SKM-1 (cell line): Measurements from ENCODE around the gene ADISSP.

Experiments used
- DNase-seq: peaks from one replicate; lab custom pipeline; 2025; ENCODE audit not compliant: unreplicated experiment; lab: John Stamatoyannopoulos, UW

ADISSP gene

GRCh38 chr20:3720068-3720467, 47.5 kb downstream of the ADISSP start:
- no peak for DNase-seq

- DNase-seq: no peak
Measured at GRCh38 chr20:3719046-3719445, 48.5 kb downstream of the ADISSP start.

- no peak for DNase-seq
Measured at GRCh38 chr20:3716195-3716834, 51.2 kb downstream of the ADISSP start.

GRCh38 chr20:3714092-3714491, 53.5 kb downstream of the ADISSP start:
- no peak for DNase-seq

GRCh38 chr20:3712279-3712873, 55.2 kb downstream of the ADISSP start, which contains the start of gene SIGLEC1:
Gene SIGLEC1, minus strand, starts transcription at chr20:3712600. Its CDS starts 5,472 bp downstream, at chr20:3707128.
- DNase-seq: peak; percentile 36

- DNase-seq: no peak
Measured at GRCh38 chr20:3711484-3711941, 56.0 kb downstream of the ADISSP start.

GRCh38 chr20:3710703-3711483, 56.7 kb downstream of the ADISSP start:
- no peak for DNase-seq

- no peak for DNase-seq
Measured at GRCh38 chr20:3710011-3710466, 57.5 kb downstream of the ADISSP start.

GRCh38 chr20:3707508-3707899, 60.0 kb downstream of the ADISSP start:
- no peak for DNase-seq

GRCh38 chr20:3706774-3707507, 60.6 kb downstream of the ADISSP start:
- no peak for DNase-seq

- DNase-seq: no peak
Measured at GRCh38 chr20:3705970-3706739, 61.4 kb downstream of the ADISSP start.

GRCh38 chr20:3705491-3705969, 62.0 kb downstream of the ADISSP start:
- DNase-seq: no peak

GRCh38 chr20:3704087-3704486, 63.5 kb downstream of the ADISSP start:
- no peak for DNase-seq
